Small intestine (tissue), 7 donors: Measurements from ENCODE around the gene UBE2J2. TPM values are rescaled to one million over a fixed set of nuclear protein-coding genes. Genes with fewer than 3 reads are reported as not detected.

Experiments
- DNase-seq, 2 donors: peaks; one replicate each; pipeline versions ENCODE4 v3.0.0 to v3.0.0-alpha.2; 2013
- FAIRE-seq: peaks from 2 replicates; lab custom pipeline; 2012; peaks lifted over from hg19 to GRCh38; lab: Jason Lieb, UNC
- H3K27ac ChIP-seq, 3 donors: one replicate each; pipeline ENCODE4 v1.5.1; 2013; ENCODE audit warnings: low read length in 2 of 3, mild to moderate bottlenecking in 2 of 3, control low read depth in 1 of 3, inconsistent platforms in 1 of 3, low read depth in 1 of 3, moderate library complexity in 1 of 3
- H3K27me3 ChIP-seq, 3 donors: one replicate each; pipeline ENCODE4 v1.6.1; 2013; ENCODE audit warnings: low read length in 3 of 3, inconsistent platforms in 1 of 3; ENCODE audit not compliant: control insufficient read depth in 3 of 3, insufficient read depth in 3 of 3
- H3K36me3 ChIP-seq, 3 donors: one replicate each; pipeline ENCODE4 v1.6.1; 2013; ENCODE audit warnings: low read length in 3 of 3, inconsistent platforms in 1 of 3, low read depth in 1 of 3, mild to moderate bottlenecking in 1 of 3, moderate library complexity in 1 of 3; ENCODE audit not compliant: control insufficient read depth in 3 of 3, insufficient read depth in 2 of 3
- H3K4me1 ChIP-seq, 3 donors: one replicate each; pipeline ENCODE4 v1.6.1; 2013; ENCODE audit warnings: low read length in 2 of 3, inconsistent platforms in 1 of 3, low read depth in 1 of 3, mild to moderate bottlenecking in 1 of 3, moderate library complexity in 1 of 3; ENCODE audit not compliant: control insufficient read depth in 3 of 3, insufficient read depth in 2 of 3
- H3K4me3 ChIP-seq, 3 donors: one replicate each; pipeline ENCODE4 v1.5.1; 2013; ENCODE audit warnings: low read length in 3 of 3, control low read depth in 1 of 3, inconsistent platforms in 1 of 3, low read depth in 1 of 3, mild to moderate bottlenecking in 1 of 3, moderate library complexity in 1 of 3
- H3K9me3 ChIP-seq, 2 donors: one replicate each; pipeline ENCODE4 v1.6.1; 2013; ENCODE audit warnings: low read depth in 1 of 2, low read length in 1 of 2; ENCODE audit not compliant: control insufficient read depth in 2 of 2, insufficient read depth in 1 of 2
- WGBS, 3 donors: extraction: QIAGEN DNeasy Blood & Tissue Kit; methylation state at CpG; one replicate each; pipeline ENCODE4 v1.1.7; 2013; 5-methylcytosine and 5-hydroxymethylcytosine counted together
- polyA plus RNA-seq, 4 donors: library from polyadenylated mRNA; stranded (reverse) in 3 of 4; unstranded in 1 of 4; fragments of 200-250 nt in 3 of 4; fragments of 120-200 nt in 1 of 4; gene quantifications; one replicate each; pipeline versions ENCODE4 v1.2.1 to v1.2.3, GENCODE V29; 2013
- donor health status: healthy with polysubstance abuse.
- donor health status: control.
- donor health status: control.
- donor health status: Bipolar disorder and iron deficiency.
- donor health status: healthy.

UBE2J2 gene
- polyA plus RNA-seq, 4 donors: 45.9 to 67.0 (median 60.7) TPM

DNA sequence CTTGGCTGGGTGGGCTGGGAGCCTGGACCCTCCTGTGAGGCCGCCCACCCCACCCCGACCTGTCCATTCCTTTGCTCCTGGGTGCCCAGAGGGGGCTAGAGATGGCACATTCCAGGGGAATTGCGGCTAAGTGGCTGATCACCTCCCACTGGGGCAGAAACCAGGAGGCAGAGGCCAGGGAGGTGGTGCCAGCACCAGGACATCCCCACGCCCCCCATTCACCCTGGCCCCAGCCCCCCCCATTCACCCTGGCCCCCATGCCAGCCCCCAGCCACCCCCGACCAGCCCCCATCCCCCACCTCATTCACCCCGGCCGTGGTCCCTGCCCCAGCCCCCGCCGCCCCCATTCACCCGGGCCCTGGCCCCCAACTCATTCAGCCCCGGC lies 33.3 kb downstream of the UBE2J2 start:
- 46 to 58% (median 55%) methylated on average over 4 to 11 of the region's 11 CpGs for whole genome bisulfite sequencing, 3 donors
- Histone ChIP-seq H3K9me3 (no peaks in the 10 kb centered on the region), H3K4me3 (no peak overlapping the region), H3K27ac (no peak overlapping the region), H3K4me1 (peaks cover 0 to 46% (median 3%) of the 10 kb centered on the region in 3 donors), H3K36me3 (peaks cover 0 to 22% (median 0%) of the 10 kb centered on the region in 3 donors), H3K27me3 (peaks cover 0 to 41% (median 6%) of the 10 kb centered on the region in 3 donors)
- FAIRE-seq: no peak
- no peak for DNase-seq

DNA sequence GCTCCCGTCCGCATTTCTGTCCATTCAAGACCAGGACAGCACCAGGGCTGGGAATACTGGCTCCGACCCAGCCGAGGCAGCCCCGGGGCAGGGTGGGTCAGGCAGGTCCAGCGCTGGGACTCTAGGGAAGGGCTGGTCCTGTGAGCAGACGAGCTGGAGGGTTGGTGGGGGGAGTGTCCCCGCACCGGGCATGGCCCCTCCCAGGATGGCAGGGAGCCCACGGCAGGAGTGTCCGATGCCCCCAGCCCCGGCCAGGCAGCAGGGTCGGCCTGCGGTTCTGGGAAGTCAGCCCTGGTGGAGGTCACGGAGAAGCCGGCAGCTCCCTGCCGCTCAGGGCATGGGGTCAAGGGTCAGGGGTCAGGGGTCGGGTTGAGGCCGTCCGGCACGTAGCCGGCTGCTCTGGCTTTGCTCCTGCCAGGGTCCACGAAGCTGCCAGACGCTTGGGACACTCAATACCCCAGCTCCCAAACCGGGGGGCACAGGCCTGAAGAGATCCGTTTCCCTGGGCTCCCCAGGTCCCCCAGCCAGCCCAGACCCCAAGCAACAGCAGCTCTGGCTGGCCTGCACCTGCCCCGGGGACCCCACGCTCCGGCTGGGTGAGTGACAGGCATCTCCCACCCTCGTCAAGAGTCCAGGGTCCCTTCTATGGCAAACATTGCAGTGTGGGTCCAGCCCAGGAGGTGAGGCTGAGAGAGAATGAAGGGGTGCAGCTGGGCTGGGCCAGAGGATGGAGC lies 33.9 kb downstream of the UBE2J2 start:
- Histone ChIP-seq H3K27ac (no peak overlapping the region), H3K4me3 (no peak overlapping the region), H3K36me3 (peaks cover 0 to 28% (median 0%) of the 10 kb centered on the region in 3 donors), H3K9me3 (no peaks in the 10 kb centered on the region), H3K27me3 (peaks cover 0 to 38% (median 6%) of the 10 kb centered on the region in 3 donors), H3K4me1 (peaks cover 0 to 46% (median 3%) of the 10 kb centered on the region in 3 donors)
- WGBS, 3 donors: 9 to 31% (median 30%) methylated on average over 23 to 30 of the region's 30 CpGs
- FAIRE-seq (no peak), DNase-seq (no peak)

DNA sequence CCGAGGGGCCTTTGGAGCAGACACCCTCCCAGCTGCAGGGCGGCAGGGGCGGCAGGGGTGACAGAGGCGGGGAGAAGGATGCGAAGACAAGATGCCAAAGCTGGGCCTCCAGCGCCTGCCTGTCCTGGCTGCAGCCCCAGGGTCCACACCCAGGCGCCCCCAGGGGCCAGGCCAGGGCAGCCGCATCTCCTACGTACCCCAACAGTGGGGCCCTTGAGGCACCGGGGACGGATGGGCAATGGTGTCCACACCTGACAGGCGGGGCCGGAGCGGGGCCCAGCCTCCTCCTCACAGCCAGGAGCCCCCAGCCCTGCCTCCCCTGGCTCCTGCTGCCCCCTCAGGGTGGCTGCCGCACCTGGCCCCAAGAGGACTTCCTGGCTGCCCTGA lies 34.4 kb downstream of the UBE2J2 start:
- Histone ChIP-seq H3K27me3 (peaks cover 0 to 38% (median 6%) of the 10 kb centered on the region in 3 donors), H3K36me3 (peaks cover 0 to 33% (median 0%) of the 10 kb centered on the region in 3 donors)

DNA sequence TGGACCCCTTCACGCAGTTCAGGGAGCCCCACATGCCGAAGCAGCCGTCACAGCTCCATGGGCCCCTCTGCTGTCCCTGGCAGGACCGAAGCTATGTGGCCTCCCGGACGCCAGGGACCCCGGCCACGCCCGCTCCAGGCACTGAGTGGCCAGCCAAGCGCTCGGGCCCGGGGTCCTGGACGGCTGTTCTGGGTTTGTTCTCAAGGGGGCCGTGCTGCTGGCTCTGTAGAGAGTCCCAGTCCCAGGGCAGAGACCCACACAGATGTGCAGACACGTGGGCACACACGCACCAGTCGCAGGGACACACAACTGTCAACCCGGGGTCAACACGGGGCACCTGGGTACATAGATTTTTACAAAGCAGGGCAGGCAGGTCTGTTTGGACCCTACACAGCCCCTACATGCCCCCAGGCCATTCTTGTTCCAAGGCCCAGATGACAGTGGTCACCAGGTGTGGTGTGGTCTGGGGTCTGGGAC lies 34.9 kb downstream of the UBE2J2 start:
- peaks cover 0 to 42% (median 1%) of the 10 kb centered on the region in 3 donors for H3K4me1 ChIP-seq
- no peak for FAIRE-seq
- H3K27me3 ChIP-seq: peaks cover 0 to 35% (median 6%) of the 10 kb centered on the region in 3 donors
- DNase-seq: no peak
- peaks cover 0 to 38% (median 0%) of the 10 kb centered on the region in 3 donors for H3K36me3 ChIP-seq
- H3K4me3 ChIP-seq: no peak overlapping the region
- H3K27ac ChIP-seq: no peak overlapping the region
- WGBS, 3 donors: 24 to 67% (median 47%) methylated on average over 18 to 19 of the region's 19 CpGs
- peaks cover 0 to 4% of the 10 kb centered on the region in 2 donors for H3K9me3 ChIP-seq

More for the DNA sequence above, 34.4 kb downstream of the UBE2J2 start:
- DNase-seq (peak in 1 of 2 donors; percentile 26), FAIRE-seq (no peak)
- Histone ChIP-seq H3K4me1 (peaks cover 0 to 43% (median 1%) of the 10 kb centered on the region in 3 donors), H3K27ac (no peak overlapping the region), H3K4me3 (no peak overlapping the region), H3K9me3 (no peaks in the 10 kb centered on the region)
- 29 to 65% (median 58%) methylated on average over 12 to 15 of the region's 15 CpGs for WGBS, 3 donors

DNA sequence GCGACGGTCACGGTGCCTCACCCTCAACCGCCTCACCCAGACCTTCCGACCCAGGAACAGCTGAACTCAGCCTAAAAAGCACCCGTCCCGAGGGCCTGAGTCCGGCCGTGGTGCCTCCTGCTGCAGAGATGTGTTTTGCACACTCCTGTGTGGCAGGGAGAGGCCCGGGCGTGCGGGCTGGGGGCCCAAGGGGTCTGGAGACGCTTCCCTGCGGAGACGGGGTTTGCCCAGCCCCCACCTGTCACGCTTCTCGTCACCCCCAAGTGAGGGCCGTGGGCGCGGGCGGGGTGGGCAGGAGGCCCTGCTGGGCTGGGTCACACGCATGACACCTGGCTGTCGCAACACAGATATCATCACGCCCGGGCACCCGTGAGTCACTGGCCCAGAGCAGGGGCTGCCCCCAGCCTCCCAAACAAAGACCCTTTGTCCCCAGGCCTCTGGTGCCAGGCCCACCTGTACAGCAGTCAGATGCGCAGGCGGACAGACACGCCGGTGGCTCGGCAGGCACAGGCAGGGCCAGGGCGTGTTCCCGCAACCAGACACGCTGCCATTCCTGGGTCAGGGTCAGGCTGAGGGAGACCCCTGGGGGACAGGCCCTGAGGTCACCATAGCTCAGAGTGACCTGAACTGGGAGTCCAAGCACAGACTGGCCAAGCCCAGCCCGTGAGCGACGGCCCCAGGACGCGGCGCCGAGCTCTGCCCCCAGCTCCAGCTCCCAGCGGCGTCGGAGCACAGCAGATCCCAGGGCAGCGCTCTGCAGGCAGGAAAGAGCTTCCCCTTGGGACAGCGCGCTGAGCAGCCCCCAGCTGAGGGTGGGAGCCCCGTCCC lies 35.6 kb downstream of the UBE2J2 start:
- peak overlapping the region in 1 of 3 donors; percentile 21 for H3K4me3 ChIP-seq
- peak overlapping the region in 1 of 3 donors; percentile 45 for H3K27ac ChIP-seq
- H3K27me3 ChIP-seq: peaks cover 0 to 35% (median 6%) of the 10 kb centered on the region in 3 donors
- FAIRE-seq (no peak), DNase-seq (peak; percentile 34 to 85)
- H3K4me1 ChIP-seq: peaks cover 0 to 42% (median 1%) of the 10 kb centered on the region in 3 donors
- 8 to 42% (median 28%) methylated on average over 44 to 48 of the region's 48 CpGs for WGBS, 3 donors
- H3K36me3 ChIP-seq: peaks cover 0 to 41% (median 0%) of the 10 kb centered on the region in 3 donors
- H3K9me3 ChIP-seq: peaks cover 0 to 8% of the 10 kb centered on the region in 2 donors

DNA sequence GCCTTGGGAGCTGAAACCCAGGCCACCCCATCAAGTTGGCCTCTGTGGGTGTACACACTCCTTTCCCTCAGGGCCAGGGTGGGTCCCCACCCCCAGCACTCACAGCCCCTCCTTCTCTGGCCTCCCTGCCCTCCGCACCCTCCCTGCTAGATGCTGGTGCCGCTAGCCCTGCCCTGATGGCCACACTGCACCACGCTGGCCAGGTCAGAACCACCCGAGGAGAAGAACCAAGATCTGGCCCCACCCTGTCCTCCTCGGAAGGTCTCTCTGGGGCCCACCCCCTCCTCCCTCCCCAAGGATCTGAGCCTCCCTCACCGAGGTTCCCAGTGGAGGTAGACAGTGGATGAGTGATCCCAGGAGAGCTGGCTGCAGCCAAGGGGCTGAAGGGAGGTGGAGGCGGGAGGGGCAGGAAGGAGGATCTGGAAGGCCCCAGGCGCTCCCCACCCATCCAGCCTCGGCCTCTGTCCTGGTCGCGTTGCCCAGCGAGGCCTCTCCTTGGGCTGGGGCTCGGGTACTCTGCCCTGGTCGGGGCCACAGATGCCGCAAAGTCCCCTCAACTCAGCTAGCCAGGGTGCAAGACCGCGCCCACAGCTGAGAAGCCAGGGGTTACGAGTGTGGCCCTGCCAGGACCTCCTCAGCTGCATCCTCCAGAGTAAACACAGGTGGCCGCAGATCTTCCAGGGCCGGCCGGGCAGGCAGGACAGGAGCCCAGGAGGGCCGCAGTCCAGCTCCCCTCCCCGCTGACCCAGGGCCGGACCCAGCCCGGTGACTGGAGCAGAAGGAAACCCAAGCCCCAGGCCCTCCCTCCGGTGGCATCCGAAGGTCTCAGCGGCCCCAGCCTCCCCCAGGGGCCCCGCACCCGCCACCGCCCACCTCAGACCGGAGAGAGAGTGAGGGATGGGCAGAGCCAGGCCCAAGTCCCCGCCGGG lies 36.4 kb downstream of the UBE2J2 start:
- peak overlapping the region in 1 of 3 donors; percentile 21 for H3K4me3 ChIP-seq
- H3K36me3 ChIP-seq: peaks cover 0 to 34% (median 0%) of the 10 kb centered on the region in 3 donors
- FAIRE-seq (no peak), DNase-seq (peak in 1 of 2 donors; percentile 52)
- H3K4me1 ChIP-seq: peaks cover 5 to 45% (median 6%) of the 10 kb centered on the region in 3 donors
- WGBS, 3 donors: 16 to 33% (median 21%) methylated on average over 26 to 34 of the region's 34 CpGs
- peaks cover 0 to 13% of the 10 kb centered on the region in 2 donors for H3K9me3 ChIP-seq
- peaks cover 0 to 35% (median 6%) of the 10 kb centered on the region in 3 donors for H3K27me3 ChIP-seq
- H3K27ac ChIP-seq: peak overlapping the region in 1 of 3 donors; percentile 45

DNA sequence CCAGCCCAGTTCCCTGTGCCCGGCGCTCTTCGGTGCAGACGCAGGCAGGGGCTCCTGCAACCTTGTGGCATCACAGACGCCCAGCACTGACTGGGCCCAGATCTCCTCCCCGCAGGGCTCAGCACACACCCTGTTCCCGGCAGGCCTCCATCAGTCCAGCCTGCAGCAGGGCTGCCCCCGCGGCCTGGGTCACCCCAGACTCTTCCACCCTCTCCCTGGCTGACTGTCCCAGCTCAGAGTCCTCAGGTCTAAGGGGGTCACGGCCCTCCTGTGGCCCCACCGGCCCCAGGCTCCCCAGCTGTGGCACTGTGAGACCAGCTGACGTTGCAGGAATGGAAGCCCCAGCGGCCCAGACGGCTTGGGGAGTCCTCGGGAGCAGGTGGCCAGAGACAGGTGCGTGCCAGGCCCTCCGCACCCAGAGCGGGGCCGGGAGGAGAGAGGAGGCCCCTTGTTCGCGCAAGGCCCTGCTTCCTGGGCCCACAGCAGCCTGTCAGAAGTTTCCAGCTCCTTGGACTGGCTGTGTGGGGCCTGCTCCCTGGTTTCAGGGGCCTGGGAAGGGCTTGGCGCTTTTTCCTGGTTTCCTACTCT lies 37.4 kb downstream of the UBE2J2 start:
- peaks cover 0 to 29% (median 0%) of the 10 kb centered on the region in 3 donors for H3K36me3 ChIP-seq
- H3K4me3 ChIP-seq: no peak overlapping the region
- H3K27ac ChIP-seq: peak overlapping the region in 1 of 3 donors; percentile 45
- DNase-seq: peak in 1 of 2 donors; percentile 48
- H3K4me1 ChIP-seq: peaks cover 5 to 45% (median 6%) of the 10 kb centered on the region in 3 donors
- H3K27me3 ChIP-seq: peaks cover 0 to 35% (median 6%) of the 10 kb centered on the region in 3 donors
- peaks cover 0 to 13% of the 10 kb centered on the region in 2 donors for H3K9me3 ChIP-seq
- 21 to 71% (median 58%) methylated on average over 18 to 22 of the region's 22 CpGs for WGBS, 3 donors
- FAIRE-seq: no peak
